ENCODE results near the gene PPIL4. TPM values are rescaled to one million over a fixed set of nuclear protein-coding genes. Genes with fewer than 3 reads are reported as not detected.
"Not testable (repeated sequence)": the region's sequence is repeated elsewhere in the genome, so short reads cannot be mapped to it uniquely, and the experiment has no call there.

Gene PPIL4
- total RNA-seq, 2 donors from 2014 or later, result 23.4 to 27.2 TPM

- Histone ChIP-seq H3K4me1 (replicated peaks) (no peaks in the 10 kb centered on the region), H3K4me3 (no peak overlapping the region), H3K36me3 (no peaks in the 10 kb centered on the region), H3K27me3 (replicated peaks; ENCODE audit: insufficient read depth) (no peaks in the 10 kb centered on the region), H3K27ac (no peak overlapping the region), H3K9me3 (no peaks in the 10 kb centered on the region)
- intact Hi-C loops (cut with DNase I), result no loop called here
- no peak for TF ChIP-seq CTCF (IDR thresholded peaks at IDR 0.05)
- no peak for TF ChIP-seq POLR2AphosphoS5 (IDR thresholded peaks at IDR 0.05)
- TF ChIP-seq POLR2A (IDR thresholded peaks at IDR 0.05), result no peak
- DNase-seq (ENCODE audit: low spot score), result no peak
- WGBS, result 62% methylated on average over 4 of the region's 4 CpGs
These were observed 82.1 kb downstream of the PPIL4 start for GRCh38 chr6:149463781-149464180.

GRCh38 chr6:149462712-149463111 lies 83.1 kb downstream of the PPIL4 start:
- 95% methylated on average over 7 of the region's 7 CpGs for WGBS
- H3K9me3 ChIP-seq; H3K36me3 ChIP-seq; H3K4me3 ChIP-seq; DNase-seq (ENCODE audit: low spot score); intact Hi-C loops (cut with DNase I); H3K27ac ChIP-seq; H3K27me3 ChIP-seq (replicated peaks; ENCODE audit: insufficient read depth); H3K4me1 ChIP-seq (replicated peaks): not testable (repeated sequence)

- TF ChIP-seq POLR2A (IDR thresholded peaks at IDR 0.05) (no peak), CTCF (IDR thresholded peaks at IDR 0.05) (no peak), POLR2AphosphoS5 (IDR thresholded peaks at IDR 0.05) (no peak)
- Histone ChIP-seq H3K27ac (no peak overlapping the region), H3K4me1 (replicated peaks) (no peaks in the 10 kb centered on the region), H3K27me3 (replicated peaks; ENCODE audit: insufficient read depth) (no peaks in the 10 kb centered on the region), H3K36me3 (no peaks in the 10 kb centered on the region), H3K4me3 (no peak overlapping the region), H3K9me3 (no peaks in the 10 kb centered on the region)
- 60% methylated on average over 5 of the region's 5 CpGs for WGBS
- no peak for DNase-seq (ENCODE audit: low spot score)
- intact Hi-C loops (cut with DNase I), result no loop called here
These were observed 84.2 kb downstream of the PPIL4 start for GRCh38 chr6:149461670-149462069.

GRCh38 chr6:149460249-149460648 lies 85.6 kb downstream of the PPIL4 start:
- H3K36me3 ChIP-seq; H3K9me3 ChIP-seq; H3K27me3 ChIP-seq (replicated peaks; ENCODE audit: insufficient read depth); H3K27ac ChIP-seq; H3K4me1 ChIP-seq (replicated peaks); intact Hi-C loops (cut with DNase I); H3K4me3 ChIP-seq; DNase-seq (ENCODE audit: low spot score): not testable (repeated sequence)
- WGBS, result 83% methylated on average over 3 of the region's 3 CpGs

- Histone ChIP-seq H3K27me3 (replicated peaks; ENCODE audit: insufficient read depth) (no peaks in the 10 kb centered on the region), H3K36me3 (no peaks in the 10 kb centered on the region), H3K9me3 (no peaks in the 10 kb centered on the region), H3K4me1 (replicated peaks) (no peaks in the 10 kb centered on the region), H3K4me3 (no peak overlapping the region), H3K27ac (no peak overlapping the region)
- TF ChIP-seq POLR2AphosphoS5 (IDR thresholded peaks at IDR 0.05) (no peak), POLR2A (IDR thresholded peaks at IDR 0.05) (no peak), CTCF (IDR thresholded peaks at IDR 0.05) (no peak)
- 74% methylated on average over 5 of the region's 5 CpGs for WGBS
- no peak for DNase-seq (ENCODE audit: low spot score)
- intact Hi-C loops (cut with DNase I), result loop anchor here (10.0 kb wide), 1 partner anchor 45 kb away; no protein-coding TSS in a partner anchor
These were observed 86.1 kb downstream of the PPIL4 start for GRCh38 chr6:149459761-149460160.

- DNase-seq (ENCODE audit: low spot score), result no peak
- Histone ChIP-seq H3K4me3 (no peak overlapping the region), H3K9me3 (no peaks in the 10 kb centered on the region), H3K27ac (no peak overlapping the region), H3K4me1 (replicated peaks) (peaks cover 7% of the 10 kb centered on the region), H3K36me3 (no peaks in the 10 kb centered on the region), H3K27me3 (replicated peaks; ENCODE audit: insufficient read depth) (no peaks in the 10 kb centered on the region)
- no peak for TF ChIP-seq CTCF (IDR thresholded peaks at IDR 0.05)
- no peak for TF ChIP-seq POLR2A (IDR thresholded peaks at IDR 0.05)
- TF ChIP-seq POLR2AphosphoS5 (IDR thresholded peaks at IDR 0.05), result no peak
- WGBS, result 78% methylated on average over 1 of the region's 1 CpG
- intact Hi-C loops (cut with DNase I), result loop anchor here (10.0 kb wide), 1 partner anchor 46 kb away; no protein-coding TSS in a partner anchor
These were observed 87.0 kb downstream of the PPIL4 start for GRCh38 chr6:149458806-149459205.
